ENCODE measurements around the gene CMSS1.

DNA sequence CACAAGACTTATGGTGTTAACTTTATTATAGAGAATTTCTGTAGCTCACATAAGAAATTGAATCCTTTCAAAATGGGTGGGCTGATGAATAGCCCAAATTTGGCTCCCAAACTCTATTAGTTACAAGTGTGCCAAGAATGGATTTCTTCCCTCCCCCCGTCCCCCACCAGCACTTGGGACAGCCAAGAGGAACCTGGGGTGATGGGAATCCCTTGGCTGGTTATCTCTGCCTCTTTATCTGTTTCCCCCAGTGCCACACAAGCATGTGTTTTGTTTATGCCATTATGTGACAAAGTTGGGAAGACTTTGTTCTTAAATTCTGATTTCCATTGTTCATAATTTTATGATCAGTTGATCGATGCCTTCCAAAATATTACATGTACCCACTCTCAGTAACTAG lies 28.3 kb downstream of the CMSS1 start:
- TF ChIP-seq, protein P1, sequence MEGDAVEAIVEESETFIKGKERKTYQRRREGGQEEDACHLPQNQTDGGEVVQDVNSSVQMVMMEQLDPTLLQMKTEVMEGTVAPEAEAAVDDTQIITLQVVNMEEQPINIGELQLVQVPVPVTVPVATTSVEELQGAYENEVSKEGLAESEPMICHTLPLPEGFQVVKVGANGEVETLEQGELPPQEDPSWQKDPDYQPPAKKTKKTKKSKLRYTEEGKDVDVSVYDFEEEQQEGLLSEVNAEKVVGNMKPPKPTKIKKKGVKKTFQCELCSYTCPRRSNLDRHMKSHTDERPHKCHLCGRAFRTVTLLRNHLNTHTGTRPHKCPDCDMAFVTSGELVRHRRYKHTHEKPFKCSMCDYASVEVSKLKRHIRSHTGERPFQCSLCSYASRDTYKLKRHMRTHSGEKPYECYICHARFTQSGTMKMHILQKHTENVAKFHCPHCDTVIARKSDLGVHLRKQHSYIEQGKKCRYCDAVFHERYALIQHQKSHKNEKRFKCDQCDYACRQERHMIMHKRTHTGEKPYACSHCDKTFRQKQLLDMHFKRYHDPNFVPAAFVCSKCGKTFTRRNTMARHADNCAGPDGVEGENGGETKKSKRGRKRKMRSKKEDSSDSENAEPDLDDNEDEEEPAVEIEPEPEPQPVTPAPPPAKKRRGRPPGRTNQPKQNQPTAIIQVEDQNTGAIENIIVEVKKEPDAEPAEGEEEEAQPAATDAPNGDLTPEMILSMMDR (IDR thresholded peaks at IDR 0.05; ENCODE audit: insufficient read depth, low read length) = no peak
- TF ChIP-seq, protein P2, sequence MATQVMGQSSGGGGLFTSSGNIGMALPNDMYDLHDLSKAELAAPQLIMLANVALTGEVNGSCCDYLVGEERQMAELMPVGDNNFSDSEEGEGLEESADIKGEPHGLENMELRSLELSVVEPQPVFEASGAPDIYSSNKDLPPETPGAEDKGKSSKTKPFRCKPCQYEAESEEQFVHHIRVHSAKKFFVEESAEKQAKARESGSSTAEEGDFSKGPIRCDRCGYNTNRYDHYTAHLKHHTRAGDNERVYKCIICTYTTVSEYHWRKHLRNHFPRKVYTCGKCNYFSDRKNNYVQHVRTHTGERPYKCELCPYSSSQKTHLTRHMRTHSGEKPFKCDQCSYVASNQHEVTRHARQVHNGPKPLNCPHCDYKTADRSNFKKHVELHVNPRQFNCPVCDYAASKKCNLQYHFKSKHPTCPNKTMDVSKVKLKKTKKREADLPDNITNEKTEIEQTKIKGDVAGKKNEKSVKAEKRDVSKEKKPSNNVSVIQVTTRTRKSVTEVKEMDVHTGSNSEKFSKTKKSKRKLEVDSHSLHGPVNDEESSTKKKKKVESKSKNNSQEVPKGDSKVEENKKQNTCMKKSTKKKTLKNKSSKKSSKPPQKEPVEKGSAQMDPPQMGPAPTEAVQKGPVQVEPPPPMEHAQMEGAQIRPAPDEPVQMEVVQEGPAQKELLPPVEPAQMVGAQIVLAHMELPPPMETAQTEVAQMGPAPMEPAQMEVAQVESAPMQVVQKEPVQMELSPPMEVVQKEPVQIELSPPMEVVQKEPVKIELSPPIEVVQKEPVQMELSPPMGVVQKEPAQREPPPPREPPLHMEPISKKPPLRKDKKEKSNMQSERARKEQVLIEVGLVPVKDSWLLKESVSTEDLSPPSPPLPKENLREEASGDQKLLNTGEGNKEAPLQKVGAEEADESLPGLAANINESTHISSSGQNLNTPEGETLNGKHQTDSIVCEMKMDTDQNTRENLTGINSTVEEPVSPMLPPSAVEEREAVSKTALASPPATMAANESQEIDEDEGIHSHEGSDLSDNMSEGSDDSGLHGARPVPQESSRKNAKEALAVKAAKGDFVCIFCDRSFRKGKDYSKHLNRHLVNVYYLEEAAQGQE (IDR thresholded peaks at IDR 0.05; ENCODE audit: insufficient replicate concordance, low read depth) = no peak
